NK-92 (cell line): Measurements from ENCODE around the gene ROR2.
"Not testable (repeated sequence)": the region's sequence is repeated elsewhere in the genome, so short reads cannot be mapped to it uniquely, and the experiment has no call there.

Experiments
- DNase-seq: peaks from one replicate; lab custom pipeline; 2025; ENCODE audit not compliant: unreplicated experiment; lab: John Stamatoyannopoulos, UW

The ROR2 gene

GRCh38 chr9:91949946-91950664 lies at the start of gene ROR2:
Gene ROR2, minus strand, starts transcription at chr9:91950228.
- no peak for DNase-seq

DNA sequence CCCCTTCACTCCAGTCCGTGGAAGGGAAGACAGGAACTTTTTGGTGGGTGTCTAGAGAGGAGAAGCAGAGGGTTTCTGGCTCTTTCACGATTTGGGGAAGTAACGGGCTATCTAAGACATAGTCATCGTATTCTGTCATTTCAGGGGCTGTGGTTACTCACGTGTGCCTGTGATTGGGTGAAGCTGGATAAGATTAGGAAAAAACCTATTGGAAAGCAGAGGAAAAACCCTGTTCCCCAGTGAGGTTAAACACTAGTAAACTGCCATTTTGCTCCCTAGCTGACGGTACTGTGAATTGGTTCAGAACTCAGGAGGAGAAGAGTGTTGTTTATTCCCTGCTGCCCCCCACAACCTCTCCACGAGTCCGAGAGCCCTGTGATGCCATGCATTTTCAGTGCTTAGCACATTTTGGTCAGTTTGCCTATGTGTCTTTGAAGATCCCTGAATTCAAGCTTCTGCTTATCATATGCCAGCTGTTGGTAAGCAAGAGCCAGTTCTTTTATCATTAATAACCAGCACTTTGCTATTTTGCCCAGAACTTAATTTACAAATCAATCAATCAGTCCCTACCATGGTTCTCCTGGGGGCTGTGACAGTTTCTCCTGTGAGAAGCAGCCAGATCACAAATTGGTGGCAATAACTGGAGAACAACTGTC lies 45.1 kb upstream of the ROR2 start:
- DNase-seq, result no peak

GRCh38 chr9:91994422-91994821 lies 44.4 kb upstream of the ROR2 start:
- no peak for DNase-seq

DNA sequence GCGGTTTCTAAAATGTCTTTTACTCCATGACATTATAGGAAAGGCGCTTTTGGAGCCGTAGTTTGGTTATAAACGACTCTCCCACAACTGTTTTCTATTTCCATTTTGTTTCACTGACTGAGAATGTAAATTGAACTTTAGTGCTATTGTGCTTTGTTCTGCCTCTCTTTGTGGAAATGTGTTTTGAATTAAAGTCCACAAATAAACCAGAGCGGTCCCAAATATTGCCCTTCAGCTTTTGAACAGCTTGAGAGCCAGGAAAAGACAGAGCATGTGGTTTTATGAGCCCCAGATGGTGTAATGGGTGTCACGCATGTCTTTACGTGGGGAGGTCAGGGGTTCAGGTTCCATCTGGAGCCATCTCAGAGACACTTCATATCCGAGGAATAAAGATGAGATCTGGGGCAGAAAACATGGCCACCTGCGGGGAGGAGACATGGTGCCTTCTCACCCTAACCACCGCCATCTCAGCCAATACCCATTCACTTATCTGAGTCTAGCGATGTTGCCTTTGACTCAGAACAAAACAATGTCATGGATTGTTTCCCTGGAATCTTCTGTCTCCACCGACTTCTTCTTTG lies 42.5 kb upstream of the ROR2 start:
- no peak for DNase-seq

GRCh38 chr9:91991721-91992341 lies 41.8 kb upstream of the ROR2 start:
- DNase-seq, result no peak

DNA sequence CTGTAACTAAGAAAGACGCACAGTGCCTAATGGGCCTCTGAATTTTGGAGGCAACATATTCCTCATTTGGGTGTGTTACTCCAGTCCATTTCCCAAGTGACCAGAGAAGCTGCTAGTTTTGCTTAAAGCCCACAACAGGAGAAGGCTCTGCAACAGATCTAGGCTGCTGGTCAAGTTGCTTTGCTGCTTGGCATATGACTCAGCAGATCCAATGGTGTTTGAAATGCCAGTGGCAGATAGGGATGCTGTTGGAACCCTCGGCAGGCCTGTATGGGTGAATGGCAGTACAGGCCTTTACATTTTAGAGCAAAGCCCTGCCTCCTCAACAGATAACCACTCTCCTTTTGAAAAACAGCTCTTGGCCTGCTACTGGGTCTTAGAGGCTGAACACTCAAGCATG lies 36.2 kb upstream of the ROR2 start:
- no peak for DNase-seq

DNA sequence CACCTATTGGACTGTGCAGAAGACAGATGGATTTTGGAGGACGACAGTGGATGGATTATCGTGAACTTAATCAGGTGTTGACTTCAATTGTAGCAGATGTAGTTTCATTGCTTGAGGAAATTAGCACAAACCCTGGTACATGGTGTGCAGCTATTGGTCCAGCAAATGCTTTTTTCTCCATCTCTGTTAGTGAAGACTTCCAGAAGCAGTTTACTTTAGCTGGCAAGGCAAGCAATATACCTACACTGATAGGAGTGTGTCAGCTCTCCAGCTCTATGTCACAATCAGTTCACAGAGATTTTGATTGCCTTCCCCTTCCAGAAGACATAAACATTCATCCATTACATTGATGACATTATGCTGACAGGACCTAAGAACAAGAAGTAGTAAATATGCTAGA lies 35.7 kb upstream of the ROR2 start:
- DNase-seq, result no peak

DNA sequence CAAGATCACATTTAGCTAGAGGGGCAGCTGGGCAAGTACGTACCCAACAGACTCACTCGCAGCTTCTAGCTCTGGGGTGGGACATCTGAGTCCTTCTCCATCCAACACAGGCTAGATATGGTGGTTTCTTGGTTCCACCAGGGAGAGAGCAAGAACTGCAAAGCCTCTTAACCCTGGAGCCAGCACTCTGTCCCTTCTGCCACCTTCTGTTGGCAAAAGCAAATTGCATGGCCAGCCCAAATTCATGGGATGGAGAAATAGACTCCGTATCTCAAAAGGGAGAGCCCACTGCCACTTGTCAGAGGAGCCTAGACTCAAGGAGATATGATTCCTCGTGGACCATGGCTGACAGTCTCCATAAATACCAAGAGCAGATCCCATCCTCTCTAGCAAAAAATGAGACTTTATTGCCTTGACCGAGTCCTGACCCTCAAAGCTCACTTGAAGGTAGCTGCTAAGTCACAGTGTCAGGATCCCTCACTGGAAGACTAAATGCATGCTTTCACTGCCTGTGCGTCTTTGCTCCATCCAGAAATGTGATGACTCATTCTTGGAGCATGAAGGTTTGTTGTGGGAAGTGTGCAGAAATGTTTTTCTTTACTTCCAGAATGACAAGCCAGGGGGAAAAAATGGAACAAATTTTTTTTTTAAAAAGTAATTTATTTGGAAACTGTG lies 28.8 kb upstream of the ROR2 start:
- DNase-seq, result no peak

- DNase-seq, result not testable (repeated sequence)
Measured at GRCh38 chr9:91975254-91975653, 25.2 kb upstream of the ROR2 start.

- DNase-seq, result no peak
Measured at GRCh38 chr9:91972711-91973110, 22.7 kb upstream of the ROR2 start.

DNA sequence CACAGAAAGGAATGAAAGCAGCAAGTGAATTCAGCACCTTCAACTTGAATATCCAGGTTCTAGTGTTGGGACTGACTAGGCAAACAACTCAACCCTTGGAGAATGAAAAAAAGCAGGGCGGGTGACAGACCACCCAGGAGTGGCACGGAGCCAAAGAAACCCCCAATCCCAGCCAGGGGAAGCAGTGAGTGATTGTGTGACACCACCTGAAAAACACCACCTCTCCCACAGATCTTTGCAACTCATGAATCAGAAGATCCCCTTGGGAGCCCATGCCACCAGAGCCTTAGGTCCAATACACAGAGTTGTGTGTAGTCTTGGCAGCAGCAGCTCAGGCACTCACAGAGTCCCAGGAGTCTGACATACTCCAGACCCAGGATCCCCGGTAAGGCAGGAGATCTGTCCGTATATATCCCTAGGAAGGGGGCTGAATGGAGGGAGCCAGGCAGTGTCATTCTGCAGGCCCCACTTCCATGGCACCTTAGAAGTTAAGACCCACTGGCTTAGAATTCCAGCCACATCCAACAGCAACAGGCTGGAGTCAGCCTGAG lies 22.1 kb upstream of the ROR2 start:
- DNase-seq, result no peak

DNA sequence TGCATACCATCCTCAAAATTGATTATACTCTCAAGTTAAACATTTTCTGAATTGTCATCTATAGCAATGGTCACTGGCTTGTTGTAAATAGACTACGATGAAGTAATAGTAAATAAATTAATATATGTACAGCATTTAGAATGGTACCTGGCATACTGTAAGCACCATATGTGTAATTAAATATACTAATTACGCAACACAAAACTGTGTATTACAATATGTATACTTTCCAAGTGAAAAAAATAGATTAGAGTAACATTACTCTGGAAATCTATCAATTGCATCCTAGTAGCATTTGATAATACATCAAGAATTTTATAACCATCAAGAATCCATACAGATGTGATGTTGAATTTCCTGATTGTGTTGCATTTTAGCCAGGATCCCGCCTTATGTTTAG lies 17.2 kb upstream of the ROR2 start:
- DNase-seq, result no peak

DNA sequence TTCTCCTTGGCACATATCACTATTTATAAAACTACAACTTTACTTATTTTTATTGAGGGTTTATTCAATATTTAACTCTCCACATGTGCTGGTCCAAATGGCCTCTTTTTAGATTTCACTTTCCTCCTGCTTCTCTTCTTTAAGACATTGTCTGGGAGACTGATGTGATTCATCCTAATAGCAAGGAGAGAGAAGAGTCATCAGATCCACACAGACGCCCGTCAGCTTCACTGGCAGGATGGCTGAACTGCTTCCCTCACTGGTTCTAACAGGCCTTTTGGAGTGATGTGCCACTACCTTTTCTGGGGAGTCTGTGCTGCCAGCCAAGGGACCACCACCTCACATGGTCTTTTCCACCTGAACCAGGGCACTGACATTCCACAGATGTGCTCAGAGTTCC lies 16.5 kb upstream of the ROR2 start:
- no peak for DNase-seq

GRCh38 chr9:91963711-91964240 lies 13.7 kb upstream of the ROR2 start:
- DNase-seq, result no peak

DNA sequence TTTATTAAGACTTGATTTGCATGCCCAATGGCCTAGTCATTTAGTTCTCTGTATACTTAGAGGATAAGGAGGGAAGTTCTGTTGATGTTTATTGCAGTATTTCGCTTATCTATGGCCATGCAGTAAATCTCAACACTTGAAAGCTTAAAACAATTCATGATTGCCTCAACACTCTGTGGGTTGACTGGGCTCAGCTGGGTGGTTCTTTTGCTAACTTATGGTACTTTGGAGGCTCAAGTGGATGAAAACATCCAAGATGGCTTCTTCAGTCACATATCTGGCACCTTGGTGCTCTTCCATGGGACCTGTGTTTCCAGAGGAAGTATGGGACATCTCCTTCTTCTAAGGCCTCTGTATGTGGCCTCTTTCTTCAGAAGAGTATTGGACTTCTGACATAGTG lies 10.3 kb upstream of the ROR2 start:
- no peak for DNase-seq

DNA sequence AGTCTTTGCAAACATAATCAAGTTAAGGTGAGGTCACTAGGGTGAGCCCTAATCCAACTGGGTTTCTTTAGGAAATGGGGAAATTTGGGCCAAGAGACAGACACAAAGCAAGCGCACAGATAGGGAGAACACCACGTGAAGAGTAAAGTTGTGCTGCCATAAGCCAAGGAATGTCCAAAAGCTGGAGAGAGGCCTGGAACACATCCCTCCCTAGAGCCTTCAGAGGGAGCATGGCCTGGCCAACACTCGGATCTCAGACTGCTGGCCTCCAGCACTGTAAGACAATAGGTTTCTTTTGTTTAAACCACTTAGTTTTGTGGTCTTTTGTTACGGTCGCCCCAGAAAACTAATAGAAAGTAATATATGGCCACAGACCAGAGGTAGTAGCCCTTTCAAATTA lies 8.1 kb upstream of the ROR2 start:
- DNase-seq, result no peak

GRCh38 chr9:91954841-91955471 lies 4.9 kb upstream of the ROR2 start:
- DNase-seq, result no peak

DNA sequence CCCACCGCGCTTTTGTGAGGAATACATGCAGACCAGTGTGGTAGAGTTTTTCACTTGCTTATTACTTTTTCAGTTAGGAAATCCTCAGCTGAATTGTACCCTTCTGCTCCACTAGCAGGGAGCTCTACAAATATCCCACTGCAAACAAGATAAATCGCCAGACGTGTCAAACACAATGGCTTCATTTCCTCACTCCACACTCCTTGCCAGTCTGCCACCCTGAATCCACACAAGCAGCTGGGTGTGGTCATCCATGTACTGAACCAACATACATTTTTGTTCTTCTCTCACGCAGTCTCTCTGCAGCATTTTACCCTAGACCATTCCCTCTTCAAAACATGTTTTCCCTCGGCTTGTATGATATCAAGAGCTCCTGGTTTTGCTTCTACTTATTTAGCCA lies 3.7 kb upstream of the ROR2 start:
- DNase-seq, result no peak

DNA sequence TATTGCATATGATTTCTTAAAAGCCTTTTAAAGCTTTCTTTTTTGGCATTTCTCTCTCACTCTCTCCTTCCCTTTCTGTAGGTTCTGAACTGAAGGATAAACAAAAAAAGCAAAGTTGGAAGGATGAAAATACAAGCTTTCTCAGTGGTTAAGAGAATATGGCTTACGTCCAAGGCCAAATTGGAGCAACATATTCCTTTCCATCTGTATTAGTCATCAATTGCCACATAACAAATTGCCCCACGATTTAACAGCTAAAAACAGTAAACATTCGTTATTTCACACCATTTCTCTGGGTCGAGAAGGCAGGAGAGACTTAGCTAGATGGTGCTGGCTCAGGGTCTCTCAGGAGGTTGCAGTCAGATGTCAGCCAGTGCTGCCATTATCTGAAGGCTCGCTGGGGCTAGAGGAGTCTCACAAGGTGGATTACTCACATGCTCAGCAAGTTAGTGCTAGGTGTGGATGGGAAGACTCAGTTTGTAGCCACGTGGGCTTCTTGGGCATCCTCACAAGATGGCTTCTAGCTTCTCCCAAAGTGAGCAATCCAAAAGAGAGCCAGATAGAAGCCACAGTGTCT lies 2.0 kb upstream of the ROR2 start:
- no peak for DNase-seq

DNA sequence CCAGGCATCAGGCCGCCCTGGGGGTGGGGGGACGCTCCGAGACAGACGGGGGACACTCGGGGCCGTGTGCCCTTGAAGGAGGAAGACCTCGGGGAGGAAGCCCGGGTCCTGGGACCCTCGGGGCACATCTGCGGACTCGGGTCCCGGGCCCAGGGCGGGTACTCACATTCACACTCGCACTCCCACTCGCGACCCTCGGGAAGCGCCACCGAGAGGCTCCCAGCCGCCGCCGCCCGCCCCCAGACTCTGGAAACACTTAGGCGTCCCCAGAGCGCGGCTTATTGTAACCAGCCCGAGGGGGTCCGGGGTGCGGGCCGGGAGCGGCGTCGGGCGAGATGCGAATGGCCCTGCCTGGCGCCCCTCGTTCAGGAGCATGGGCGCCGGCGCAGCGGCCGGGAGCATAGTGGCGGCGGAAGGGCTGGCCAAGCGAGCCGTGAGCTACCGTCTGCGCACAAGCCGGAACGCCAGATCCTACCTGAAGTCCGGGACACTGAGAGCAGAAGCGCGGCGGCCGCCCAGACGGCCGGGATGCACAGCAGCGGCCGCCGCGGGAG lies 559 bp downstream of the ROR2 start:
- no peak for DNase-seq
